Endothelial cell (in vitro differentiated cells): ENCODE measurements around the gene SRSF6. TPM values are rescaled to one million over a fixed set of nuclear protein-coding genes. Genes with fewer than 3 reads are reported as not detected.

Experiments used
- DNase-seq: peaks from one replicate; pipeline ENCODE4 v3.0.0; 2021; ENCODE audit warnings: low spot score
- H3K27ac Mint-ChIP-seq: one replicate; pipeline ENCODE4 v1.8.0; 2021; ENCODE audit warnings: mixed read lengths, inconsistent platforms; ENCODE audit not compliant: unreplicated experiment
- H3K27me3 Mint-ChIP-seq: one replicate; pipeline ENCODE4 v1.8.0; 2021; ENCODE audit warnings: mild to moderate bottlenecking, moderate library complexity, mixed read lengths, inconsistent platforms; ENCODE audit not compliant: unreplicated experiment
- H3K36me3 Mint-ChIP-seq: one replicate; pipeline ENCODE4 v1.8.0; 2021; ENCODE audit warnings: mild to moderate bottlenecking, low read depth, mixed read lengths, inconsistent platforms; ENCODE audit not compliant: unreplicated experiment
- H3K4me1 Mint-ChIP-seq: one replicate; pipeline ENCODE4 v1.8.0; 2021; ENCODE audit warnings: mild to moderate bottlenecking, mixed read lengths, inconsistent platforms; ENCODE audit not compliant: unreplicated experiment
- H3K4me3 Mint-ChIP-seq: one replicate; pipeline ENCODE4 v1.8.0; 2021; ENCODE audit warnings: mild to moderate bottlenecking, mixed read lengths, inconsistent platforms; ENCODE audit not compliant: unreplicated experiment
- H3K9me3 Mint-ChIP-seq: one replicate; pipeline ENCODE4 v1.8.0; 2021; ENCODE audit warnings: mixed read lengths, inconsistent platforms; ENCODE audit not compliant: unreplicated experiment
- CTCF ChIP-seq: fragments of 200-600 bp; sonication (generic); IDR thresholded peaks from one replicate; pipeline ENCODE4 v1.5.0; 2021; ENCODE audit warnings: antibody characterized with exemption; ENCODE audit not compliant: unreplicated experiment
- total RNA-seq: library from RNA; stranded (reverse); fragmentation: NEBNext Ultra II Directional; extraction: Animal tissue kit (Norgen Biotek cat#: 25700); gene quantifications from one replicate; pipeline ENCODE4 v1.2.1, GENCODE V29; 2021; ENCODE audit not compliant: unreplicated experiment

The SRSF6 gene
- total RNA-seq, 1 donor from 2014 or later = 157 TPM

- DNase-seq = no peak
- peaks cover 8% of the 10 kb centered on the region for H3K27me3 Mint-ChIP-seq
- no peak for TF ChIP-seq CTCF
- H3K4me3 Mint-ChIP-seq = peak overlapping the region; percentile 49
- H3K27ac Mint-ChIP-seq = no peak overlapping the region
- no peaks in the 10 kb centered on the region for H3K9me3 Mint-ChIP-seq
- peaks cover 8% of the 10 kb centered on the region for H3K4me1 Mint-ChIP-seq
- H3K36me3 Mint-ChIP-seq = peaks cover 55% of the 10 kb centered on the region
Observed at GRCh38 chr20:43460830-43461200, 3.1 kb downstream of the SRSF6 start.

GRCh38 chr20:43461894-43462659 is 4.4 kb downstream of the SRSF6 start:
- Mint-ChIP-seq H3K9me3 (no peaks in the 10 kb centered on the region), H3K4me1 (peaks cover 8% of the 10 kb centered on the region), H3K36me3 (peaks cover 54% of the 10 kb centered on the region), H3K27me3 (peaks cover 8% of the 10 kb centered on the region), H3K4me3 (no peak overlapping the region), H3K27ac (no peak overlapping the region)
- DNase-seq = no peak
- no peak for TF ChIP-seq CTCF

- no peak for DNase-seq
- no peak overlapping the region for H3K27ac Mint-ChIP-seq
- H3K4me3 Mint-ChIP-seq = no peak overlapping the region
- no peaks in the 10 kb centered on the region for H3K9me3 Mint-ChIP-seq
- H3K27me3 Mint-ChIP-seq = peaks cover 3% of the 10 kb centered on the region
- H3K4me1 Mint-ChIP-seq = peaks cover 6% of the 10 kb centered on the region
- peaks cover 54% of the 10 kb centered on the region for H3K36me3 Mint-ChIP-seq
- TF ChIP-seq CTCF = no peak
Observed at GRCh38 chr20:43462660-43463526, 5.2 kb downstream of the SRSF6 start.

GRCh38 chr20:43463527-43464218 is 6.0 kb downstream of the SRSF6 start:
- no peak for TF ChIP-seq CTCF
- peak overlapping the region; percentile 28 for H3K4me3 Mint-ChIP-seq
- DNase-seq = no peak
- peaks cover 6% of the 10 kb centered on the region for H3K4me1 Mint-ChIP-seq
- H3K9me3 Mint-ChIP-seq = no peaks in the 10 kb centered on the region
- no peak overlapping the region for H3K27ac Mint-ChIP-seq
- H3K36me3 Mint-ChIP-seq = peaks cover 54% of the 10 kb centered on the region
- peaks cover 3% of the 10 kb centered on the region for H3K27me3 Mint-ChIP-seq
